Ascending aorta (tissue), 2 donors: ENCODE measurements around the gene PLA2G1B. TPM values are rescaled to one million over a fixed set of nuclear protein-coding genes. Genes with fewer than 3 reads are reported as not detected.

ENCODE experiments used
- DNase-seq, 2 donors: peaks; one replicate each; pipeline ENCODE4 v3.0.0-alpha.2; 2019; ENCODE audit warnings: low spot score in 2 of 2
- H3K27ac ChIP-seq, 2 donors: fragments of 200-600 bp; sonication (generic); one replicate each; pipeline ENCODE4 v1.5.1; 2016 to 2017; ENCODE audit warnings: mild to moderate bottlenecking in 1 of 2
- H3K27me3 ChIP-seq: fragments of 200-600 bp; sonication (generic); one replicate; pipeline ENCODE4 v1.5.1; 2017
- H3K36me3 ChIP-seq, 2 donors: fragments of 200-600 bp; sonication (generic); one replicate each; pipeline ENCODE4 v1.5.1; 2016
- H3K4me1 ChIP-seq, 2 donors: fragments of 200-600 bp; sonication (generic); one replicate each; pipeline ENCODE4 v1.5.1; 2016 to 2017; ENCODE audit warnings: mild to moderate bottlenecking in 1 of 2
- H3K4me3 ChIP-seq, 2 donors: fragments of 200-600 bp; sonication (generic); one replicate each; pipeline ENCODE4 v1.5.1; 2016 to 2017; ENCODE audit warnings: mild to moderate bottlenecking in 1 of 2
- H3K9me3 ChIP-seq, 2 donors: fragments of 200-600 bp; sonication (generic); one replicate each; pipeline ENCODE4 v1.5.1; 2016
- intact Hi-C: fragments of 100-400 bp; cut with DNase I; formaldehyde crosslinking; loops from one replicate; pipeline ENCODE4 v1.15.1; 2023
- total RNA-seq: library from RNA; depleted of rRNA; stranded (reverse); fragments of >200 nt; gene quantifications from one replicate; pipeline ENCODE4 v1.1.0, GENCODE V29; 2016
- TF ChIP-seq, protein P1 (sequence below), 3 experiments: fragments of 200-600 bp in 2 of 3; fragments of 450-650 bp in 1 of 3; sonication (generic) in 2 of 3; IDR thresholded peaks; one replicate each; pipeline ENCODE4 v1.5.1; 2016 to 2019; ENCODE audit warnings: antibody characterized with exemption in 3 of 3, mild to moderate bottlenecking in 1 of 3, moderate library complexity in 1 of 3

Gene PLA2G1B
- total RNA-seq, 1 donor from 2014 or later, result not detected

DNA sequence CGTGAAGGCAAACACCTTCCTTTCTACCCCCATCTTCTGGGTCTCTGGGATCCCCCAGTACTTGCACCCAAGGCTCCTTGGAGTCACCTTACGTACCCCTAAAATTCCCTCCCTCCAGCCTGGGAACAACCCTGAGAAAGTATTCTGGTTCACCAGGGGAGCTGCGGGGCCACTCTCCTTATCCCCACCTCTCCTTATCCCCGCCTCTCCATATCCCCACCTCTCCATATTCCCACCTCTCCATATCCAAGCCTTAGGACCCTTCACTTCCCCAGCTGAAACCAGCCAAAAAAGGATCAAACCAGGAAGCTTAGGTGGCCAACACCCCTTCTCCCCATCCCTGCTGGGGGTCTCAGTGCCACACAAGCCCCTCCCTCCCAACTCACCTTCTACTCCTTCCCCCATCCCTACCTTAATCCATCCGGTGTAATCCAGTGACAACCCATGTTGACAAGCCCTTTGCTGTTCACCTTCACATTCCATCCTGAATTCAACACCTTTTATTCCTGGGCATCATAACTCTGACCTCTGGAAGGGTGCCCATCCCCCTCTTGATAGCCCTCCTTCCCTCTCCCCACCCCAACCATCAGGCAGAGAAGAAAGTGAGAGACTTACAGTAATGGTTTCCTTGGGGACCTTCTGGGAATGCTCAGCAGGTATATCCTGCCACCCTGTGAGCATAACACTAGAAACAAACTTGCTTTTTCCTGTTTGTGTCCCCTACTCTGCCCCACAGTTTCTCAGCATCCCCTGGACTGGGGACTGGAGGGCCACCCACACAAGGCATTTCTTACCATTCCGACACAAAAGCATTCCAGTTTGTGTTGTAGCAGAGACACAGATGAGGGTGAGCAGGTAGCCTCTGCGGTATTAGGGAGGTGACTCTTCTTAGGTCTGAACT lies 43.0 kb upstream of the PLA2G1B start:
- DNase-seq, result no peak
- no peak overlapping the region for H3K27ac ChIP-seq
- TF ChIP-seq, protein P1, sequence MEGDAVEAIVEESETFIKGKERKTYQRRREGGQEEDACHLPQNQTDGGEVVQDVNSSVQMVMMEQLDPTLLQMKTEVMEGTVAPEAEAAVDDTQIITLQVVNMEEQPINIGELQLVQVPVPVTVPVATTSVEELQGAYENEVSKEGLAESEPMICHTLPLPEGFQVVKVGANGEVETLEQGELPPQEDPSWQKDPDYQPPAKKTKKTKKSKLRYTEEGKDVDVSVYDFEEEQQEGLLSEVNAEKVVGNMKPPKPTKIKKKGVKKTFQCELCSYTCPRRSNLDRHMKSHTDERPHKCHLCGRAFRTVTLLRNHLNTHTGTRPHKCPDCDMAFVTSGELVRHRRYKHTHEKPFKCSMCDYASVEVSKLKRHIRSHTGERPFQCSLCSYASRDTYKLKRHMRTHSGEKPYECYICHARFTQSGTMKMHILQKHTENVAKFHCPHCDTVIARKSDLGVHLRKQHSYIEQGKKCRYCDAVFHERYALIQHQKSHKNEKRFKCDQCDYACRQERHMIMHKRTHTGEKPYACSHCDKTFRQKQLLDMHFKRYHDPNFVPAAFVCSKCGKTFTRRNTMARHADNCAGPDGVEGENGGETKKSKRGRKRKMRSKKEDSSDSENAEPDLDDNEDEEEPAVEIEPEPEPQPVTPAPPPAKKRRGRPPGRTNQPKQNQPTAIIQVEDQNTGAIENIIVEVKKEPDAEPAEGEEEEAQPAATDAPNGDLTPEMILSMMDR (IDR thresholded peaks at IDR 0.05), result no peak
- peaks cover 8 to 14% of the 10 kb centered on the region in 2 donors for H3K4me1 ChIP-seq
- no peaks in the 10 kb centered on the region for H3K36me3 ChIP-seq
- H3K4me3 ChIP-seq, result no peak overlapping the region
- intact Hi-C loops, result no loop called here
- peaks cover 16% of the 10 kb centered on the region for H3K27me3 ChIP-seq
- no peaks in the 10 kb centered on the region for H3K9me3 ChIP-seq

DNA sequence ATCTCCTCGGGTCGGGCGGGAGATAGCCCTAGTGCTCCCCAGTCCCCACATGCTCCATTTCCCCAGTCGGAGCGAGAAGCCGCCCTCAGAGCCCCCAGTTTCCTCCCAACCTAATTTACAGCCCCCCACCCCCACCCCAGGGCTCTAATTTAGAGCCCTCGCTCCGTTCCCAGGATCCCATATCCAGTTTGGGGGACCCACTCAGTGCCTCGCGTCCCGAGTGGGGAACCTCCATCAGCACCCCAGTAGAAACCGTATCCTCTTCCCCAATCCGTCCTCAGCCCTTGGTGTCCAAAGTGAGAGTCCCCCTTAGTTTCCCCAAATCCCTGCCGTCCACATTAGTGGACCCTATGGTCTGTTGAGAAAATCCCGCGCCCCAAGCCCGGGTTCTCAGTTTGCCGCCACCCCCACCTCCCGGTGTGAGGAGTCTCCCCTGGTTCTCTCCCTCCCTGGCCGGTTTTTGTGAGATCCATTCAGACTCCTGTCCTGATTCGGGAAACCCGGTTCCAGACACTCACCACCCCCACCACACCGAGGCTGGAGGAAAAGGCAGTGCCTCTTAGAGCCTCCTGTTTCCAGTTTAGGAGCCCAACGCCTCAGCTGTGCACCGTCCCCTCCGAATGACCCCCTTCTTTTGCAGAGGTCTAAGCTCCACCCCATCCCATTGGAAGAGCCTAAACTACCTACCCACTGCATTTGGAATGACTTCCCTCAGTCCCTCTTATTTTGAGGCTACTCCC lies 42.2 kb upstream of the PLA2G1B start:
- Histone ChIP-seq H3K9me3 (no peaks in the 10 kb centered on the region), H3K27me3 (peaks cover 16% of the 10 kb centered on the region), H3K4me1 (peaks cover 8 to 14% of the 10 kb centered on the region in 2 donors), H3K27ac (no peak overlapping the region), H3K36me3 (no peaks in the 10 kb centered on the region), H3K4me3 (peak overlapping the region; percentile 56 to 68)
- no peak for DNase-seq
- intact Hi-C loops, result no loop called here
- TF ChIP-seq, protein P1 (IDR thresholded peaks at IDR 0.05), result no peak

DNA sequence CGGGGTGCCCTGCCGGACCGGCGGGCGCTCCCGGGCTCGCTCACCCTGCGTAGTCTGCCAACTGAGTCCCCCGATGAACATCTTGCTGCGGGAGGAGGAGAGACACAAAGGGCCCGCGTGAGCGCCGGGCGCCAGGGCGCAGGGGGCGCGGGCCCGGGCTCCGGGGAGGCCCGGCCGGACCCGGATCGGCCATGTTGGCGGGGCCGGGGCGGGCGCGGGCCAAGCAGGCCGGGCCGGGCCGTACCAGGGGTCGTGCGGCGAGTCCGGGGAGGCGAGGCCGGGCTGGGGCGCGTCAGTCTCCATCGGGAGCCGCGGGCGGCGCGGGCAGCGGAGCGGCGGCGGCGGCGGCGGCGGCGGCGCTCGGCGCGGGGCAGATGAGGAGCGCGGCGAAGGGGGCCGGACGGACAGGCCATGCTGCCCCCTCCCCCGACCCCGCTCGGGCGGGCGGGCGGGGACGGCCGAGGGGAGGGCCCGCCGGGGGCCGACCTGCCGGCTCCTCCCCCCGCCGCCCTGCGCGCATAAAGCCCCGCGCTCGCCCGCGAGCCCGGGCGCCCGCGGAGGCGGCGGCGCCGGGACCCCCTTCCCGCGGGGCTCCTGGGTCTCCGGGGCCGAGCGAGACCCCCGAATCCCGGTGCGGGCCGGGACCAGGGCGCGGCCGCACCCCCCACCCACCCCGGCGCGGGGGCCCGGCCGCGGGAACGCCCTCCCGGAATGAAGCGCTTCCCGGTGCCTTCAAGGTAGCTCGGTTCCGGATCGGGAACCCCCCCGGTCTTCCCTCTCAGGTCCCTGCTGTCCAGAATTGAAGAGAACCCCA lies 41.4 kb upstream of the PLA2G1B start, which contains the start of gene MSI1:
TSS of gene MSI1 (minus strand) at position 376 of the 814 bp plus-strand sequence. CDS start at position 303, 73 bp downstream.
- H3K36me3 ChIP-seq, result no peaks in the 10 kb centered on the region
- H3K9me3 ChIP-seq, result no peaks in the 10 kb centered on the region
- intact Hi-C loops, result no loop called here
- H3K27me3 ChIP-seq, result peaks cover 16% of the 10 kb centered on the region
- no peak within 1 kb of the TSS for H3K27ac ChIP-seq
- DNase-seq, result no peak
- TF ChIP-seq, protein P1 (IDR thresholded peaks at IDR 0.05), result no peak
- H3K4me1 ChIP-seq, result peaks cover 8 to 14% of the 10 kb centered on the region in 2 donors
- H3K4me3 ChIP-seq, result peak within 1 kb of the TSS; percentile 56 to 68

DNA sequence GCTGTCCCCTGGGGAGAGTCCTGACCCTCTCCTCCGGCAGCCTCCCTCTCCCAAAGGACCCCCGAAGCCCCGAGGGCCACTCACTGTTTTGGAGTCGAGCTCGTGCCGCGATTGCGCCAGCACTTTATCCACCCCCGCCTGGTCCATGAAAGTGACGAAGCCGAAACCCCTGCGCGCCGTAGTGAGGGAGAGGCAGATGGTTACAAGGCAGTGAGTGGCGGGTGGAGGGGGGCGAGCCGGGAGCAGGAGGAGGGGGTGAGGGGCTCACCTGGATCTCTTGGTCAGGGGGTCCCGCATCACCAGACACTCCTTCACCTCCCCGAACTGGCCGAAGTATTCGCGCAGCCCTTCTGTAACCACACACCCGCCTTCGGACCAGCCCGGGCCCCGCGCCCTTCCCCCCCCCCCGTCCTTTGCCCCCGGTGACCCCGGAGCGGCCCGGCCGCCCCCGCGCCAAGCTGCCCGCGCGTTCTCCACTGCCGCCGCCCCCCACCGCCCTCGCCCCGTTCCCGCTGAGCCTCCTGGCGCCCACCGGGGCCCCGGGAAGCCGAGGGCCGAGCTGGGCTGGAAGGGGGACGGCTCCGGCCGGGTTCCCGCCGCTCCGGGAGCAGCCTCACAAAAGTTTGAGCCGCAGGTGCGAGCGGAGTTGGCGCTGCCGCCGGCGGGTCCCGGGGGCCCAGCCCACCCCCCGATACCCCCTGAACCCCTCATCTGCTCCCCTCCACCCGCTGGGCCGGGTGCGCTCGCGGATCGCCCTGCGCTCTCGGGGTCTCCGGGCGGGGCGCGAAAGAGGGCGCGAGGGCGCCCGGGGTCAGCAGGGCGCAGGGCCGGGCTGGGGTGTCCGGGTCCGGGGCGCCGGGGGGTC lies 40.6 kb upstream of the PLA2G1B start:
- peak overlapping the region; percentile 56 to 68 for H3K4me3 ChIP-seq
- no peaks in the 10 kb centered on the region for H3K36me3 ChIP-seq
- H3K27ac ChIP-seq, result no peak overlapping the region
- H3K9me3 ChIP-seq, result no peaks in the 10 kb centered on the region
- H3K4me1 ChIP-seq, result peaks cover 8 to 14% of the 10 kb centered on the region in 2 donors
- peaks cover 16% of the 10 kb centered on the region for H3K27me3 ChIP-seq
- TF ChIP-seq, protein P1 (IDR thresholded peaks at IDR 0.05), result no peak
- no peak for DNase-seq
- intact Hi-C loops, result no loop called here
